ENCODE data around the gene IGSF21. TPM values are rescaled to one million over a fixed set of nuclear protein-coding genes. Genes with fewer than 3 reads are reported as not detected.
"Not testable (repeated sequence)": the region's sequence is repeated elsewhere in the genome, so short reads cannot be mapped to it uniquely, and the experiment has no call there.

Gene IGSF21
- total RNA-seq, 1 donor from 2014 or later, result 4.4 TPM

GRCh38 chr1:18362150-18362549, 254.6 kb downstream of the IGSF21 start:
- Mint-ChIP-seq H3K27me3 (ENCODE audit: unreplicated experiment) (peaks cover 5% of the 10 kb centered on the region), H3K9me3 (ENCODE audit: unreplicated experiment) (no peaks in the 10 kb centered on the region), H3K4me1 (ENCODE audit: unreplicated experiment) (peaks cover 5% of the 10 kb centered on the region), H3K4me3 (ENCODE audit: unreplicated experiment) (no peak overlapping the region), H3K27ac (ENCODE audit: unreplicated experiment) (no peak overlapping the region), H3K36me3 (ENCODE audit: low read depth, unreplicated experiment) (peaks cover 11% of the 10 kb centered on the region)
- no peak for TF ChIP-seq CTCF (IDR thresholded peaks at IDR 0.05; ENCODE audit: unreplicated experiment)
- no peak for DNase-seq (ENCODE audit: low spot score)

DNA sequence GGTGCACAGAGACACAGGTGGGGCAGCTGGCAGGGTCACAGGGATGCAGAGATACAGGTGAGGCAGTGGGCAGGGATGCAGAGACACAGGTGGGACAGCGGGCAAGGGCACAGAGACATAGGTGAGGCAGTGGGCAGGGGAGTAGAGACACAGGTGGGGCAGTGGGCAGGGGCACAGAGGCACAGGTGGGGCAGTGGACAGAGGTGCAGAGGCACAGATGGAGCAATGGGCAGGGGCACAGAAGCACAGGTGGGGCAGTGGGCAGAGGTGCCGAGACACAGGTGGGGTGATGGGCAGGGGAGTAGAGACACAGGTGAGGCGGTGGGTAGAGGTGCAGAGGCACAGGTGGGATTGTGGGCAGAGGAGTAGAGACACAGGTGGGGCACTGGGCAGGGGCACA, 255.8 kb downstream of the IGSF21 start:
- TF ChIP-seq CTCF (IDR thresholded peaks at IDR 0.05; ENCODE audit: unreplicated experiment), result no peak
- Mint-ChIP-seq H3K27ac (ENCODE audit: unreplicated experiment) (no peak overlapping the region), H3K9me3 (ENCODE audit: unreplicated experiment) (no peaks in the 10 kb centered on the region), H3K4me3 (ENCODE audit: unreplicated experiment) (no peak overlapping the region), H3K27me3 (ENCODE audit: unreplicated experiment) (peaks cover 5% of the 10 kb centered on the region), H3K36me3 (ENCODE audit: low read depth, unreplicated experiment) (peaks cover 11% of the 10 kb centered on the region), H3K4me1 (ENCODE audit: unreplicated experiment) (peaks cover 5% of the 10 kb centered on the region)
- no peak for DNase-seq (ENCODE audit: low spot score)

DNA sequence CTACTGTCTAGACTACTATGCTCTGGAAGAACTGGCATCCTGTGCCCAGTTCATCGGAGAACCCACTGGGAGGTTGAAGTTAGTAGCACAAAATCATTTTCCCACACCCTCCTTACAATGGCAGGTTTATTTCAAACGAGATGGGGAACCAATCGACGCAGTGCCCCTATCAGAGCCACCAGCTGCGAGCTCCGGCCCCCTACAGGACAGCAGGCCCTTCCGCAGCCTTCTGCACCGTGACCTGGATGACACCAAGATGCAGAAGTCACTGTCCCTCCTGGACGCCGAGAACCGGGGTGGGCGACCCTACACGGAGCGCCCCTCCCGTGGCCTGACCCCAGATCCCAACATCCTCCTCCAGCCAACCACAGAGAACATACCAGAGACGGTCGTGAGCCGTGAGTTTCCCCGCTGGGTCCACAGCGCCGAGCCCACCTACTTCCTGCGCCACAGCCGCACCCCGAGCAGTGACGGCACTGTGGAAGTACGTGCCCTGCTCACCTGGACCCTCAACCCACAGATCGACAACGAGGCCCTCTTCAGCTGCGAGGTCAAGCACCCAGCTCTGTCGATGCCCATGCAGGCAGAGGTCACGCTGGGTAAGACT, 257.6 kb downstream of the IGSF21 start:
- no peak for DNase-seq (ENCODE audit: low spot score)
- Mint-ChIP-seq H3K4me1 (ENCODE audit: unreplicated experiment) (peaks cover 5% of the 10 kb centered on the region), H3K9me3 (ENCODE audit: unreplicated experiment) (no peaks in the 10 kb centered on the region), H3K27ac (ENCODE audit: unreplicated experiment) (no peak overlapping the region), H3K4me3 (ENCODE audit: unreplicated experiment) (no peak overlapping the region), H3K36me3 (ENCODE audit: low read depth, unreplicated experiment) (peaks cover 11% of the 10 kb centered on the region), H3K27me3 (ENCODE audit: unreplicated experiment) (no peaks in the 10 kb centered on the region)
- no peak for TF ChIP-seq CTCF (IDR thresholded peaks at IDR 0.05; ENCODE audit: unreplicated experiment)

DNA sequence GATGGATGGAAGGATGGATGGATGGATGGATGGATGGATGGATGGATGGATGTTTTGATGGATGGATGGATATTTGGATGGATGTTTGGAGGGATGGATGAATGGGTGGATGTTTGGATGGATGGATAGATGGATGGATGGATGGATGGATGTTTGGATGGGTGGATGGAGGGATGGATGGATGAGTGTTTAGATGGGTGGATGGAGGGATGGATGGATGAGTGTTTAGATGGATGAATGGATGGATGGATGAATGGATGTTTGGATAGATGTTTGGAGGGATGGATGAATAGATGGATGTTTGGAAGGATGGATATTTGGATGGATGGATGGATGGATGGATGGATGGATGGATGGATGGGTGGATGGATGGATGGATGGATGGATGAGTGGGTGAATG, 264.9 kb downstream of the IGSF21 start:
- not testable (repeated sequence) for H3K36me3 Mint-ChIP-seq (ENCODE audit: low read depth, unreplicated experiment); H3K4me1 Mint-ChIP-seq (ENCODE audit: unreplicated experiment); H3K4me3 Mint-ChIP-seq (ENCODE audit: unreplicated experiment); H3K27ac Mint-ChIP-seq (ENCODE audit: unreplicated experiment); DNase-seq (ENCODE audit: low spot score); H3K27me3 Mint-ChIP-seq (ENCODE audit: unreplicated experiment); H3K9me3 Mint-ChIP-seq (ENCODE audit: unreplicated experiment)

- no peak overlapping the region for H3K4me3 Mint-ChIP-seq (ENCODE audit: unreplicated experiment)
- no peak overlapping the region for H3K27ac Mint-ChIP-seq (ENCODE audit: unreplicated experiment)
- no peaks in the 10 kb centered on the region for H3K4me1 Mint-ChIP-seq (ENCODE audit: unreplicated experiment)
- no peak for DNase-seq (ENCODE audit: low spot score)
- H3K27me3 Mint-ChIP-seq (ENCODE audit: unreplicated experiment), result no peaks in the 10 kb centered on the region
- no peak for TF ChIP-seq CTCF (IDR thresholded peaks at IDR 0.05; ENCODE audit: unreplicated experiment)
- no peaks in the 10 kb centered on the region for H3K36me3 Mint-ChIP-seq (ENCODE audit: low read depth, unreplicated experiment)
- H3K9me3 Mint-ChIP-seq (ENCODE audit: unreplicated experiment), result no peaks in the 10 kb centered on the region
These were observed 265.6 kb downstream of the IGSF21 start for GRCh38 chr1:18373151-18373550.
